Measurements from ENCODE around the gene PRKAR2B.
A peak's percentile ranks its signal among the peaks of the same experiment; 100 is the strongest.
"Not testable (repeated sequence)": the region's sequence is repeated elsewhere in the genome, so short reads cannot be mapped to it uniquely, and the experiment has no call there.

Gene PRKAR2B

DNA sequence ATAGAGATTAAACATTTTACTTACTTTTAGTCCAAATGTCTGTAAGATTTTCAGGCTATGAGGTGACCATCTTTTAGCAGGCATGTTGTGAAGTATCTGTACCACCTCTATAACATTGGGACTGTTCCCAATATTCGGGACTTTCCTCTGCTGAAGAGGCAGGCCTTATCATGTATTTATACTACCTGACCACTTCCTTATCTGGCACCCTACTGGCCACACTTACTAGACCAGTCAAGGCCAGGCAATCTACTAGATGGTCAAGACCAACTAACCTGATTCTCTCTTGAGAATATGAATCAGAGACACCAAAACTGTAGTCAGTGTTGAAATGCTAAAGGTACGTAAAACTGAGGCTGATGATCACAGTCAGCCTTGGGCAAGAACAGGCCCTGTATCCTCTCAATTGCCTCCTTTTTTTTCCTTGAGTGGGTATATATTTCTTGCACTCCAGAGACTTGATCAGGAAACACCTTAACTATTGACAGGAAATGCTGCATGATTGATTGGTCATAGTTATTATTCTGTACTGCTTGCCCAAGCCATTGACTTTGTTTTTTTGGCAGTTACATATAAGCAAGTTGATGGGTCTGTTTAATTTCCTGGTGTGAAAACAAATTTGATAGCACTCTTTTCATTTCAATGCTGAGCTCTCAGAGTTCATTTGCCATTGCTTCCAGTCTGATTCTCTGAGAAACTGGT, 5.2 kb upstream of the PRKAR2B start:
- no peak overlapping the region for H3K4me3 ChIP-seq (ENCODE audit: low read depth in 1 of 2, low read length in 2 of 2)
- H3K4me1 ChIP-seq (ENCODE audit: control insufficient read depth in 1 of 2, insufficient read depth in 2 of 2, low read length in 2 of 2) = no peaks in the 10 kb centered on the region
- H3K9me3 ChIP-seq (ENCODE audit: control insufficient read depth in 1 of 2, low read length in 2 of 2) = no peaks in the 10 kb centered on the region
- no peak overlapping the region for H3K27ac ChIP-seq (ENCODE audit: low read depth, low read length)
- no peak overlapping the region for H3K9ac ChIP-seq (ENCODE audit: low read depth in 1 of 2, low read length in 2 of 2)
- H3K36me3 ChIP-seq (ENCODE audit: control insufficient read depth in 1 of 2, insufficient read depth in 2 of 2, low read length in 2 of 2) = no peaks in the 10 kb centered on the region
- no peaks in the 10 kb centered on the region for H3K27me3 ChIP-seq (ENCODE audit: control insufficient read depth in 1 of 2, insufficient read depth in 2 of 2, low read length in 2 of 2)

GRCh38 chr7:107041097-107041496, 3.4 kb upstream of the PRKAR2B start:
- Histone ChIP-seq H3K9ac (ENCODE audit: low read depth in 1 of 2, low read length in 2 of 2) (no peak overlapping the region), H3K4me1 (ENCODE audit: control insufficient read depth in 1 of 2, insufficient read depth in 2 of 2, low read length in 2 of 2) (peaks cover 11 to 14% of the 10 kb centered on the region in 2 donors), H3K27ac (ENCODE audit: low read depth, low read length) (no peak overlapping the region), H3K9me3 (ENCODE audit: control insufficient read depth in 1 of 2, low read length in 2 of 2) (no peaks in the 10 kb centered on the region), H3K4me3 (ENCODE audit: low read depth in 1 of 2, low read length in 2 of 2) (no peak overlapping the region), H3K27me3 (ENCODE audit: control insufficient read depth in 1 of 2, insufficient read depth in 2 of 2, low read length in 2 of 2) (peaks cover 9 to 11% of the 10 kb centered on the region in 2 donors), H3K36me3 (ENCODE audit: control insufficient read depth in 1 of 2, insufficient read depth in 2 of 2, low read length in 2 of 2) (no peaks in the 10 kb centered on the region)

GRCh38 chr7:107041764-107042163, 2.7 kb upstream of the PRKAR2B start:
- not testable (repeated sequence) for H3K9ac ChIP-seq (ENCODE audit: low read depth in 1 of 2, low read length in 2 of 2); H3K36me3 ChIP-seq (ENCODE audit: control insufficient read depth in 1 of 2, insufficient read depth in 2 of 2, low read length in 2 of 2); H3K4me3 ChIP-seq (ENCODE audit: low read depth in 1 of 2, low read length in 2 of 2); H3K27ac ChIP-seq (ENCODE audit: low read depth, low read length); H3K9me3 ChIP-seq (ENCODE audit: control insufficient read depth in 1 of 2, low read length in 2 of 2)
- peaks cover 14 to 16% of the 10 kb centered on the region in 2 donors for H3K4me1 ChIP-seq (ENCODE audit: control insufficient read depth in 1 of 2, insufficient read depth in 2 of 2, low read length in 2 of 2)
- peaks cover 14 to 15% of the 10 kb centered on the region in 2 donors for H3K27me3 ChIP-seq (ENCODE audit: control insufficient read depth in 1 of 2, insufficient read depth in 2 of 2, low read length in 2 of 2)

DNA sequence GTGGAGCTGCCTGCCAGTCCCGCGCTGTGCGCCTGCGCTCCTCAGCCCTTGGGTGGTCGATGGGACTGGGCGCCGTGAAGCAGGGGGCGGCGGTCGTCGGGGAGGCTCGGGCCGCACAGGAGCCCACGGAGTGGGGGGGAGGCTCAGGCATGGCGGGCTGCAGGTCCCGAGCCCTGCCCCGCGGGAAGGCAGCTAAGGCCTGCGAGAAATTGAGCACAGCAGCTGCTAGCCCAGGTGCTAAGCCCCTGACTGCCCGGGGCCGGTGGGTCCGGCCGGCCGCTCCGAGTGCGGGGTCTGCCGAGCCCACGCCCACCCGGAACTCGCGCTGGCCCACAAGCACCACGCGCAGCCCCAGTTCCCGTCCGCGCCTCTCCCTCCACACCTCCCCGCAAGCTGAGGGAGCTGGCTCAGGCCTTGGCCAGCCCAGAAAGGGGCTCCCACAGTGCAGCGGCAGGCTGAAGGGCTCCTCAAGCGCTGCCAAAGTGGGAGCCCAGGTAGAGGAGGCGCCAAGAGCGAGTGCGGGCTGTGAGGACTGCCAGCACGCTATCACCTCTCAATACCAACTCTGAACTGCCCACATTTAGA, 2.1 kb upstream of the PRKAR2B start:
- Histone ChIP-seq H3K4me1 (ENCODE audit: control insufficient read depth in 1 of 2, insufficient read depth in 2 of 2, low read length in 2 of 2) (peaks cover 14 to 16% of the 10 kb centered on the region in 2 donors), H3K27me3 (ENCODE audit: control insufficient read depth in 1 of 2, insufficient read depth in 2 of 2, low read length in 2 of 2) (peaks cover 17 to 21% of the 10 kb centered on the region in 2 donors)
- not testable (repeated sequence) for H3K27ac ChIP-seq (ENCODE audit: low read depth, low read length); H3K4me3 ChIP-seq (ENCODE audit: low read depth in 1 of 2, low read length in 2 of 2); H3K9me3 ChIP-seq (ENCODE audit: control insufficient read depth in 1 of 2, low read length in 2 of 2); H3K36me3 ChIP-seq (ENCODE audit: control insufficient read depth in 1 of 2, insufficient read depth in 2 of 2, low read length in 2 of 2); H3K9ac ChIP-seq (ENCODE audit: low read depth in 1 of 2, low read length in 2 of 2)

DNA sequence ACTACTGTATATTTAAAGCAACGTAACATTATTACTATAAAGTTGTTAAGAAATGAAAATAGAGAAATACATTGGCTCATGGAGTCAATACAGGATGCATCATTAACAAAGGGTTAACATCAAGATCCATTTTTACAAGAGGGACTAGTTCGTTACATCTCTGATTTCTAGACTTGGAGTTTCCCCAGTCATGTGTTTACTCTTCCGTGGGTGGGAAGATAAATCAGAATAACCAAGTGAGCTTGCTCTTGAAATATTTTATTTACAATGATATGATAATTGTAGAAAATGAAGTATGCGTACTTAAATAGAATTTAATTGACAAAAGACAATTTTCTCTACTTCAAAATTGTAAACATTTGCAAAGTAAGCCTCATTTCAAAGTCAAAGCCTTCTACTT, 1.0 kb upstream of the PRKAR2B start:
- H3K36me3 ChIP-seq (ENCODE audit: control insufficient read depth in 1 of 2, insufficient read depth in 2 of 2, low read length in 2 of 2) = no peaks in the 10 kb centered on the region
- no peak overlapping the region for H3K27ac ChIP-seq (ENCODE audit: low read depth, low read length)
- H3K4me3 ChIP-seq (ENCODE audit: low read depth in 1 of 2, low read length in 2 of 2) = no peak overlapping the region
- peaks cover 21 to 22% of the 10 kb centered on the region in 2 donors for H3K27me3 ChIP-seq (ENCODE audit: control insufficient read depth in 1 of 2, insufficient read depth in 2 of 2, low read length in 2 of 2)
- peaks cover 14 to 16% of the 10 kb centered on the region in 2 donors for H3K4me1 ChIP-seq (ENCODE audit: control insufficient read depth in 1 of 2, insufficient read depth in 2 of 2, low read length in 2 of 2)
- H3K9ac ChIP-seq (ENCODE audit: low read depth in 1 of 2, low read length in 2 of 2) = no peak overlapping the region
- no peaks in the 10 kb centered on the region for H3K9me3 ChIP-seq (ENCODE audit: control insufficient read depth in 1 of 2, low read length in 2 of 2)

DNA sequence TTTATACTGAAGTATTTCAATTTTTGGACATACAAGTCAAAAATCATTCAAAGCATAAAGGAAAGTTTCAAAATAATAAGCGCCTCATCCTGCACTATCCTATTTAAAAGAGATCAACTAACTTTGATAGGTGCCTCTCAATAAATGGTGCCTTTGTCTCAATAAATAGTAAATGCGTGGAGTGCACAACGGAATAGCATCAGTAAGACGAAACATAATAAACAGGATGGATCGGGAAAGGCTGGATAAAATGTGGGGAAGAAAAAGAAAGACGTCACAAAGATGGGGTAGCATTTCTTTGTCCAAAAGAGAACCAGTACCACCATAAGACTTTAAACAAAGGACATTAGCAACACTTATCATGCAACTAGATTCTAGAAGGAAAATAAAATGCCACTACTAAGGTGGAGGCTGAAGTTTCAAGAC, 571 bp upstream of the PRKAR2B start:
- H3K36me3 ChIP-seq (ENCODE audit: control insufficient read depth in 1 of 2, insufficient read depth in 2 of 2, low read length in 2 of 2) = no peaks in the 10 kb centered on the region

DNA sequence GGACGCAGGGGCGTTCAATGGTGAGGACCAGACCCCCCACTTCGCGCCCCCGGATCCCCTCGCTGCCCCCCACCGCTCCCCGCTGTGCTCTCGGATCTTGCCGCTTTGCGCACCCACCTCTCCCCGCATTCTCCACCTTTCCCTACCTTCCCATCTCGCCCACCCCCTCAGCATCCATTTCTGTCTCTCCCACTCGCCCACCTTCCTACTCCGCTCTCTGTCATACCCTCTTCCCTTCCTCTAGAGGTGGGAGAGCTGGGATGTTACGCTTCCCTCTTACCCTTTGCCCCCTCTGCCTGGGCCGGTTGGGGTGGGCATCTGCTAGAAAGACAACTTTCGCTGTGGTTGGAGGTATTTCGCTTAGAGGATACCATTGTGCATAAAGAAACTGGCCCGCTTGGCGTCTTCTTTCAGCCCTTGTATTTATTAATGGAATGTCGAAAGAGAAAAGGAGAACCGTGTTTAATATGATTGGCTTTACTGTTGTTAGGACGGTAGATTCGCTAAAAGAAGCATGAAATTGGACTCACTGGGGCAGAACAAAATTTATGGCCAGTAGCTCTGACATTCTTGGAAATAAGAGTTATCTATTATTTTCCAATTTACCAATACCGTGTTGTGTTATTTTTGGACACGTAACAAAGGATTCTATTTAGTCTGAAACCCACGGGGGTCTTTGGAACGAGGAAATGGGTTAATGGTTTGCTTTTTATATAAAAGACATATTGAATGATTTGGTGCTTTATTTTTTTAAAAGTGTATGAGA, 873 bp downstream of the PRKAR2B start:
- H3K36me3 ChIP-seq (ENCODE audit: control insufficient read depth in 1 of 2, insufficient read depth in 2 of 2, low read length in 2 of 2) = no peaks in the 10 kb centered on the region
- peaks cover 24% of the 10 kb centered on the region in 2 donors for H3K27me3 ChIP-seq (ENCODE audit: control insufficient read depth in 1 of 2, insufficient read depth in 2 of 2, low read length in 2 of 2)
- H3K4me3 ChIP-seq (ENCODE audit: low read depth in 1 of 2, low read length in 2 of 2) = peak overlapping the region; percentile 76 to 83
- H3K4me1 ChIP-seq (ENCODE audit: control insufficient read depth in 1 of 2, insufficient read depth in 2 of 2, low read length in 2 of 2) = peaks cover 14 to 16% of the 10 kb centered on the region in 2 donors
- no peak overlapping the region for H3K27ac ChIP-seq (ENCODE audit: low read depth, low read length)
- peak overlapping the region; percentile 30 to 50 for H3K9ac ChIP-seq (ENCODE audit: low read depth in 1 of 2, low read length in 2 of 2)
- H3K9me3 ChIP-seq (ENCODE audit: control insufficient read depth in 1 of 2, low read length in 2 of 2) = no peaks in the 10 kb centered on the region

More for the DNA sequence above, 571 bp upstream of the PRKAR2B start:
- Histone ChIP-seq H3K4me1 (ENCODE audit: control insufficient read depth in 1 of 2, insufficient read depth in 2 of 2, low read length in 2 of 2) (peaks cover 14 to 16% of the 10 kb centered on the region in 2 donors), H3K4me3 (ENCODE audit: low read depth in 1 of 2, low read length in 2 of 2) (peak overlapping the region; percentile 55 to 67), H3K9me3 (ENCODE audit: control insufficient read depth in 1 of 2, low read length in 2 of 2) (no peaks in the 10 kb centered on the region), H3K9ac (ENCODE audit: low read depth in 1 of 2, low read length in 2 of 2) (peak overlapping the region; percentile 38 to 44), H3K27ac (ENCODE audit: low read depth, low read length) (peak overlapping the region; percentile 45), H3K27me3 (ENCODE audit: control insufficient read depth in 1 of 2, insufficient read depth in 2 of 2, low read length in 2 of 2) (peaks cover 23 to 24% of the 10 kb centered on the region in 2 donors)

- Histone ChIP-seq H3K27ac (ENCODE audit: low read depth, low read length) (no peak overlapping the region), H3K4me1 (ENCODE audit: control insufficient read depth in 1 of 2, insufficient read depth in 2 of 2, low read length in 2 of 2) (peaks cover 14 to 16% of the 10 kb centered on the region in 2 donors), H3K27me3 (ENCODE audit: control insufficient read depth in 1 of 2, insufficient read depth in 2 of 2, low read length in 2 of 2) (peaks cover 24% of the 10 kb centered on the region in 2 donors), H3K9ac (ENCODE audit: low read depth in 1 of 2, low read length in 2 of 2) (peak overlapping the region in 1 of 2 donors; percentile 50), H3K9me3 (ENCODE audit: control insufficient read depth in 1 of 2, low read length in 2 of 2) (no peaks in the 10 kb centered on the region), H3K4me3 (ENCODE audit: low read depth in 1 of 2, low read length in 2 of 2) (peak overlapping the region; percentile 76 to 83), H3K36me3 (ENCODE audit: control insufficient read depth in 1 of 2, insufficient read depth in 2 of 2, low read length in 2 of 2) (no peaks in the 10 kb centered on the region)
These were observed 1.5 kb downstream of the PRKAR2B start for GRCh38 chr7:107045980-107046379.

DNA sequence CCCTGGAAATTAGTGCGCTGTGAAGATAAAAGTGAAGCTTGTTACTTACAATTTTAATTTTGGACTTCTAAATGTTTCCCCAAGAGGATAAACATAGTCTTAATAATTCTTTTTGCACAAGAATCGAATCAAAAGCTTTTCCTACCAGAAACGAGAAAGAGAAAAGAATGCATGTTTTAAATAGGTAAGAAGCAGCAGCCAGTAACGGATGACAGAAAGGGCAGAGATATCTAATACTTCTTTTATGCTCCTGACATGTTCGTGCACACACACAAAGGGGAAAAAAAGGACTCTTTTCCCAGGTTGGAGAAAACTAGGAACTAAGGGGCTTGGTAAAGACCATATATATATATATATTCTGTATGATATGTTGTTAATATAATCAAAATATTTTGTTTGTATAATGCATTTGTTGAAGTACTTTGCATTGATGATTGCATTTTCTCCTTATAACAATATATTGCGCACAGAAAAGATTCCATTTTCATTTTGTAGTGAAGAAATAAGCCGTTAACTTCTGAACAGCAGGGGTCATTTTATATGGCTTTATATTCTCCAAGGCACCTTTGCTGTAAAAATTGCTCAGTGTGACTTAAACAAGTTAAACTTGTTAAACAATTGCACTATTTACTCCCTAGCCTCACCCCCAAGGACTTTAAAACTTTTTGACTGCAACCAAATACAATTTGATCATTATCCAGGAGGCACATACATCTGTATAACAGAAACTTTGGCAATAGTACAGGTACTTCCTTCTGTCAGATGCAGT, 2.2 kb downstream of the PRKAR2B start:
- peaks cover 14 to 16% of the 10 kb centered on the region in 2 donors for H3K4me1 ChIP-seq (ENCODE audit: control insufficient read depth in 1 of 2, insufficient read depth in 2 of 2, low read length in 2 of 2)
- H3K9me3 ChIP-seq (ENCODE audit: control insufficient read depth in 1 of 2, low read length in 2 of 2) = no peaks in the 10 kb centered on the region
- no peaks in the 10 kb centered on the region for H3K36me3 ChIP-seq (ENCODE audit: control insufficient read depth in 1 of 2, insufficient read depth in 2 of 2, low read length in 2 of 2)
- no peak overlapping the region for H3K9ac ChIP-seq (ENCODE audit: low read depth in 1 of 2, low read length in 2 of 2)
- peaks cover 24% of the 10 kb centered on the region in 2 donors for H3K27me3 ChIP-seq (ENCODE audit: control insufficient read depth in 1 of 2, insufficient read depth in 2 of 2, low read length in 2 of 2)
- H3K27ac ChIP-seq (ENCODE audit: low read depth, low read length) = no peak overlapping the region
- H3K4me3 ChIP-seq (ENCODE audit: low read depth in 1 of 2, low read length in 2 of 2) = peak overlapping the region in 1 of 2 donors; percentile 76
